ENCODE measurements around the gene PGC.

The PGC gene

DNA sequence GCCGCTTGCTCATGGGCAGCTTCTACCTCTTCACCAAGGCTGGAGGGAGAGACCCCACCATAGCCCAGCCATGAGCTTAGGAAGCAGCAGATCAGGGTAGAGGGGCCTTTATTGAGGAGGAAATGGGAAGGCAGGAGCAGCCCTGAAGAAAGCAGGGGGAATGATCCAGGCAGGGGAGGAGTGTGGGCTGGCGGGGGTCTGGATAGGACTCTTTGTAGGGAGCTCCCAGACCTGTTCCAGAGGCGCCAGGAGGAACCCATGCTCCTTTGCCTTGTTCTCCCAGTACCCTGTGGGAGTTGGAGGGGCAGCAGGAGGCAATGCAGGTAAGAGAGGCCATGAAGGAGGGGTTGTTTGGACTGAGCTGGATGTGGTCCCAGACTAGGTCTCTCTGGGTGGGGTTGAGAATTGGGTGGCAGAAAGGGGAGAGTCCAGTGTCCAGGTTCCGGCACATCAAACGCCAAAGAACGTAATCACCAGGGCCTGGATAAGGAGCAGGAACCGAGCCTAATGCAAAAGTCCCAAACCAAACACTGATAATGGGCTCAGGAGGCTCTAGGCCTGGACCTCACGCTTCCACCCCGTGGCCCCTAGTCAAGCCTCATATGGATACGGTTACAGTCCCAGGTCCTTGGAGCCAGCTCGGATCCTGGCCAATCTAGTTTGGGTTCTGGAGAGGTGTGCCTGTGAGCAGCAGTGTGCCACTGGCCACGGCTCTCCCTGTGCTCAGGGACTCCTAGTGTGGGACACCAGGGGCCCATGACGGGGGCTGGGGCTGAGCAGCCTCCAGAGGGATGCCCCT, 12.1 kb upstream of the PGC start:
- H2AFZ ChIP-seq (ENCODE audit: low read depth): no peak overlapping the region
- H3K79me2 ChIP-seq (ENCODE audit: insufficient read depth, low read depth): no peaks in the 10 kb centered on the region
- no peaks in the 10 kb centered on the region for H4K20me1 ChIP-seq (ENCODE audit: insufficient read depth)
- no peak overlapping the region for H3K4me3 ChIP-seq (IDR thresholded peaks at IDR 0.05; ENCODE audit: insufficient read depth, low read depth, low read length)
- H3K27ac ChIP-seq: no peak overlapping the region
- no peaks in the 10 kb centered on the region for H3K27me3 ChIP-seq (ENCODE audit: insufficient read depth, low read depth)
- no peak overlapping the region for H3K4me2 ChIP-seq
- TF ChIP-seq, protein P1, sequence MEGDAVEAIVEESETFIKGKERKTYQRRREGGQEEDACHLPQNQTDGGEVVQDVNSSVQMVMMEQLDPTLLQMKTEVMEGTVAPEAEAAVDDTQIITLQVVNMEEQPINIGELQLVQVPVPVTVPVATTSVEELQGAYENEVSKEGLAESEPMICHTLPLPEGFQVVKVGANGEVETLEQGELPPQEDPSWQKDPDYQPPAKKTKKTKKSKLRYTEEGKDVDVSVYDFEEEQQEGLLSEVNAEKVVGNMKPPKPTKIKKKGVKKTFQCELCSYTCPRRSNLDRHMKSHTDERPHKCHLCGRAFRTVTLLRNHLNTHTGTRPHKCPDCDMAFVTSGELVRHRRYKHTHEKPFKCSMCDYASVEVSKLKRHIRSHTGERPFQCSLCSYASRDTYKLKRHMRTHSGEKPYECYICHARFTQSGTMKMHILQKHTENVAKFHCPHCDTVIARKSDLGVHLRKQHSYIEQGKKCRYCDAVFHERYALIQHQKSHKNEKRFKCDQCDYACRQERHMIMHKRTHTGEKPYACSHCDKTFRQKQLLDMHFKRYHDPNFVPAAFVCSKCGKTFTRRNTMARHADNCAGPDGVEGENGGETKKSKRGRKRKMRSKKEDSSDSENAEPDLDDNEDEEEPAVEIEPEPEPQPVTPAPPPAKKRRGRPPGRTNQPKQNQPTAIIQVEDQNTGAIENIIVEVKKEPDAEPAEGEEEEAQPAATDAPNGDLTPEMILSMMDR (conservative IDR thresholded peaks at IDR 0.05; ENCODE audit: low read depth, low read length): no peak
- no peaks in the 10 kb centered on the region for H3K4me1 ChIP-seq (ENCODE audit: low read depth, poor library complexity, severe bottlenecking)
- no peak overlapping the region for H3K9ac ChIP-seq
- no peaks in the 10 kb centered on the region for H3K36me3 ChIP-seq (ENCODE audit: insufficient read depth)

DNA sequence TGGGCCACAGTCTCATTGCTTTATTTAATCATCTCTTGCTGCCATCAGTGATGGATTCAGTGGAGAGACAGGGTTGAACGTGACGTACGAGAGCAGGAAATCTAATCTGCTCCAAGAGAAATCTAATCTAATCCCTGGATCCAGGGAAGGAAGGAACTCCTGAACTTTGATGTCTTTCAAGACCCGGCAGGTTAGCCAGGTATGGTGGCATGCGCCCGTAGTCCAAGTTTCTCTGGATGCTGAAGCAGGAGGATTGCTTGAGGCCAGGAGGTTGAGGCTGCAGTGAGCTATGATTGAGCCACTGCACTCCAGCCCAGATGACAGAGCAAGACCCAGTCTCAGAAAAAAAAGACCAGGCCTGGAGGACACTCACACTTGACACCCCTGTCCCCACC, 11.4 kb upstream of the PGC start:
- TF ChIP-seq, protein P1 (conservative IDR thresholded peaks at IDR 0.05; ENCODE audit: low read depth, low read length): no peak
- Histone ChIP-seq H3K27ac (no peak overlapping the region), H3K79me2 (ENCODE audit: insufficient read depth, low read depth) (no peaks in the 10 kb centered on the region), H3K36me3 (ENCODE audit: insufficient read depth) (no peaks in the 10 kb centered on the region), H3K4me3 (IDR thresholded peaks at IDR 0.05; ENCODE audit: insufficient read depth, low read depth, low read length) (no peak overlapping the region), H4K20me1 (ENCODE audit: insufficient read depth) (no peaks in the 10 kb centered on the region), H2AFZ (ENCODE audit: low read depth) (no peak overlapping the region), H3K9ac (no peak overlapping the region), H3K4me2 (no peak overlapping the region), H3K4me1 (ENCODE audit: low read depth, poor library complexity, severe bottlenecking) (no peaks in the 10 kb centered on the region), H3K27me3 (ENCODE audit: insufficient read depth, low read depth) (no peaks in the 10 kb centered on the region)

DNA sequence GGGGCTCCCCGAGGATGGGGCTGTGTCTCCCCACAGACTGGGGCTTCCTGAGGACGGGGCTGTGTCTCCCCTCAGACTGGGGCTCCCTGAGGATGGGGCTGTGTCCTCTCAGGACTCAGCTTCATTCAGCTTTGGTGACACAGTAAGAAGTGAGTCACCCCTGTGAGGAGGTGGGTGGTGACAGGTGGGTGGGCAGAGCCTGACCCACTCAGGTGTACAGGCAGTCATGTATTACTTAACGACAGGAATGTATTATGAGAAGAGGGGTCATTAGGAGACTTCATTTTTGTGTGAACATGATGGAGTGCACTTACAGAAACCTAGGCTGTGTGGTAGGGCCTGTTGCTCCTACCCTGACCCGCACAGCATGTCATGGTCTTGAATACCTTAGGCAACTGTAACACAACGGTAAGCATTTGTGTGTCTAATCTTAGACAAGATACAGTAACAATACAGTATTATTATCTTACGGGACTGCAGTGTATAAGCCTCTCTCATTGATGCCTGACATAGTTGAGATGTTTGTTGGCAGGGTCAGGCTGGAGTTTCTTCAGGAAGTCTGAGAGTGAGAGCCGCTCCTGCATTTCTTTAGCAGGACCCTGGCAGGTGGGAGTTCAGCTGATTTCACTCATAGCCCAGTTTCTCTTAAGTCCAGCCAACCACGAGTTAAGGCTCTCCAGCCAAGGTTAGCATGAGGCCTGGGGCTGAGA, 10.9 kb upstream of the PGC start:
- Histone ChIP-seq H3K9ac (no peak overlapping the region), H3K36me3 (ENCODE audit: insufficient read depth) (no peaks in the 10 kb centered on the region), H4K20me1 (ENCODE audit: insufficient read depth) (no peaks in the 10 kb centered on the region), H3K79me2 (ENCODE audit: insufficient read depth, low read depth) (no peaks in the 10 kb centered on the region), H2AFZ (ENCODE audit: low read depth) (no peak overlapping the region), H3K4me3 (IDR thresholded peaks at IDR 0.05; ENCODE audit: insufficient read depth, low read depth, low read length) (no peak overlapping the region), H3K4me2 (no peak overlapping the region), H3K4me1 (ENCODE audit: low read depth, poor library complexity, severe bottlenecking) (no peaks in the 10 kb centered on the region), H3K27ac (no peak overlapping the region), H3K27me3 (ENCODE audit: insufficient read depth, low read depth) (no peaks in the 10 kb centered on the region)
- TF ChIP-seq, protein P1 (conservative IDR thresholded peaks at IDR 0.05; ENCODE audit: low read depth, low read length): no peak

- H3K27me3 ChIP-seq (ENCODE audit: insufficient read depth, low read depth): no peaks in the 10 kb centered on the region
- H3K4me3 ChIP-seq (IDR thresholded peaks at IDR 0.05; ENCODE audit: insufficient read depth, low read depth, low read length): no peak overlapping the region
- no peaks in the 10 kb centered on the region for H3K36me3 ChIP-seq (ENCODE audit: insufficient read depth)
- H3K27ac ChIP-seq: no peak overlapping the region
- H4K20me1 ChIP-seq (ENCODE audit: insufficient read depth): no peaks in the 10 kb centered on the region
- TF ChIP-seq, protein P1 (conservative IDR thresholded peaks at IDR 0.05; ENCODE audit: low read depth, low read length): no peak
- no peaks in the 10 kb centered on the region for H3K4me1 ChIP-seq (ENCODE audit: low read depth, poor library complexity, severe bottlenecking)
- no peaks in the 10 kb centered on the region for H3K79me2 ChIP-seq (ENCODE audit: insufficient read depth, low read depth)
- no peak overlapping the region for H3K9ac ChIP-seq
- H2AFZ ChIP-seq (ENCODE audit: low read depth): no peak overlapping the region
- H3K4me2 ChIP-seq: no peak overlapping the region
These were observed 10.1 kb upstream of the PGC start for GRCh38 chr6:41757271-41757670.

Measured in KMS-11 (cell line).